HG02852 (cell line): ENCODE data around the gene VASN.

Experiments
- ATAC-seq: cut with Tn5 transposase; IDR thresholded peaks from one replicate; pipeline ENCODE4 v1.9.1; 2021; ENCODE audit warnings: mild to moderate bottlenecking, moderate library complexity; ENCODE audit not compliant: unreplicated experiment

VASN gene

GRCh38 chr16:4351880-4352279 lies 19.8 kb upstream of the VASN start:
- no peak for ATAC-seq

GRCh38 chr16:4352843-4353242 lies 18.8 kb upstream of the VASN start:
- no peak for ATAC-seq

- ATAC-seq = no peak
Observed at GRCh38 chr16:4353675-4354074, 18.0 kb upstream of the VASN start.

- ATAC-seq = no peak
Observed at GRCh38 chr16:4354512-4355409, 16.9 kb upstream of the VASN start.

- ATAC-seq = no peak
Observed at GRCh38 chr16:4356820-4357219, 14.8 kb upstream of the VASN start.

GRCh38 chr16:4358236-4358635 lies 13.4 kb upstream of the VASN start:
- no peak for ATAC-seq

- ATAC-seq = no peak
Observed at GRCh38 chr16:4358831-4359561, 12.7 kb upstream of the VASN start.

GRCh38 chr16:4359914-4360313 lies 11.7 kb upstream of the VASN start:
- no peak for ATAC-seq

GRCh38 chr16:4360538-4361021 lies 11.1 kb upstream of the VASN start:
- no peak for ATAC-seq

GRCh38 chr16:4361033-4361943 lies 10.4 kb upstream of the VASN start:
- ATAC-seq = no peak

GRCh38 chr16:4361944-4362311 lies 9.7 kb upstream of the VASN start:
- ATAC-seq = no peak

GRCh38 chr16:4362476-4363135 lies 9.0 kb upstream of the VASN start:
- ATAC-seq = no peak

- no peak for ATAC-seq
Observed at GRCh38 chr16:4364196-4365013, 7.2 kb upstream of the VASN start.

- no peak for ATAC-seq
Observed at GRCh38 chr16:4365014-4365406, 6.6 kb upstream of the VASN start.

GRCh38 chr16:4365615-4366014 lies 6.0 kb upstream of the VASN start:
- no peak for ATAC-seq

GRCh38 chr16:4366016-4366415 lies 5.6 kb upstream of the VASN start:
- ATAC-seq = no peak

GRCh38 chr16:4367393-4367856 lies 4.2 kb upstream of the VASN start:
- no peak for ATAC-seq

GRCh38 chr16:4369007-4369733 lies 2.5 kb upstream of the VASN start:
- no peak for ATAC-seq

GRCh38 chr16:4370151-4370550 lies 1.5 kb upstream of the VASN start:
- ATAC-seq = no peak
